GM23338 (cell line): Measurements from ENCODE around the gene DDX60.

Experiments
- CREB1 ChIP-seq: fragments of 250-450 bp; sonication (Bioruptor Pico); IDR thresholded peaks from 2 replicates; pipeline ENCODE4 v1.5.0; 2020; ENCODE audit warnings: low read depth, mild to moderate bottlenecking, moderate library complexity
- CTCF ChIP-seq, 2 experiments: fragments of 200-600 bp in 1 of 2; sonication (generic) in 1 of 2; conservative IDR thresholded peaks; 2 replicates each; pipeline versions ENCODE4 v1.5.1 to v1.6.1; 2016 to 2017; ENCODE audit warnings: antibody characterized with exemption in 2 of 2, low read depth in 2 of 2, mild to moderate bottlenecking in 2 of 2, moderate library complexity in 1 of 2
- ETS1 ChIP-seq: IDR thresholded peaks from 2 replicates; pipeline ENCODE4 v1.6.1; 2016; ENCODE audit warnings: antibody characterized with exemption
- EZH2 ChIP-seq: fragments of 200-600 bp; sonication (generic); IDR thresholded peaks from one replicate; pipeline ENCODE4 v1.8.0; 2017; ENCODE audit warnings: antibody characterized with exemption, mild to moderate bottlenecking, low read depth; ENCODE audit not compliant: unreplicated experiment
- EZH2phosphoT487 ChIP-seq: fragments of 200-600 bp; sonication (generic); IDR thresholded peaks from one replicate; pipeline ENCODE4 v1.8.1; 2018; ENCODE audit warnings: antibody characterized with exemption; ENCODE audit not compliant: unreplicated experiment
- JUNB ChIP-seq: IDR thresholded peaks from one replicate; pipeline ENCODE4 v1.6.1; 2016; ENCODE audit warnings: antibody characterized with exemption; ENCODE audit not compliant: unreplicated experiment
- POLR2AphosphoS5 ChIP-seq: IDR thresholded peaks from 2 replicates; pipeline ENCODE4 v1.6.1; 2016; ENCODE audit warnings: antibody characterized with exemption, low read depth
- REST ChIP-seq: IDR thresholded peaks from one replicate; pipeline ENCODE4 v1.6.1; 2018; ENCODE audit warnings: antibody characterized with exemption; ENCODE audit not compliant: unreplicated experiment
- ZNF331 ChIP-seq: fragments of 250-450 bp; sonication (Bioruptor Pico); IDR thresholded peaks from 2 replicates; pipeline ENCODE4 v1.5.0; 2020; ENCODE audit warnings: low read depth, mild to moderate bottlenecking, moderate library complexity

- no peak for TF ChIP-seq EZH2phosphoT487
- TF ChIP-seq POLR2AphosphoS5: no peak
- no peak for TF ChIP-seq CTCF (conservative IDR thresholded peaks at IDR 0.05; ENCODE audit: low read depth in 2 of 2)
- TF ChIP-seq REST: no peak
- no peak for TF ChIP-seq EZH2
- TF ChIP-seq CREB1 (CRISPR knock-in tag): no peak
- no peak for TF ChIP-seq ZNF331 (CRISPR knock-in tag)
- no peak for TF ChIP-seq JUNB
- no peak for TF ChIP-seq ETS1
Measured at GRCh38 chr4:168200685-168201084, 117.9 kb downstream of the DDX60 start.
